Astrocyte (in vitro differentiated cells and primary cell): ENCODE measurements around the gene TRPV2. TPM values are rescaled to one million over a fixed set of nuclear protein-coding genes. Genes with fewer than 3 reads are reported as not detected.

Experiments
- DNase-seq: peaks from one replicate; pipeline ENCODE4 v3.0.0-alpha.2; 2010; ENCODE audit warnings: low read depth
- FAIRE-seq: peaks from 2 replicates; lab custom pipeline; 2011; peaks lifted over from hg19 to GRCh38; lab: Jason Lieb, UNC
- H2AFZ ChIP-seq: 2 replicates; pipeline ENCODE4 v1.6.0; 2012; ENCODE audit warnings: low read depth, low read length, inconsistent platforms
- H3K27ac ChIP-seq: 2 replicates; pipeline ENCODE4 v1.5.1; 2011; ENCODE audit warnings: low read depth, low read length, inconsistent platforms
- H3K27me3 ChIP-seq: 2 replicates; pipeline ENCODE4 v1.6.0; 2011; ENCODE audit warnings: low read length, inconsistent platforms; ENCODE audit not compliant: insufficient read depth
- H3K36me3 ChIP-seq: 2 replicates; pipeline ENCODE4 v1.5.1; 2011; ENCODE audit warnings: low read length, inconsistent platforms; ENCODE audit not compliant: insufficient read depth
- H3K4me1 ChIP-seq: 2 replicates; pipeline ENCODE4 v1.5.1; 2011; ENCODE audit warnings: low read length, inconsistent platforms; ENCODE audit not compliant: insufficient read depth
- H3K4me2 ChIP-seq: 2 replicates; pipeline ENCODE4 v1.6.0; 2012; ENCODE audit warnings: low read length, inconsistent platforms
- H3K4me3 ChIP-seq: 2 replicates; pipeline ENCODE4 v1.5.1; 2011; ENCODE audit warnings: low read depth, mild to moderate bottlenecking, low read length, inconsistent platforms; ENCODE audit not compliant: insufficient read depth
- H3K79me2 ChIP-seq: 2 replicates; pipeline ENCODE4 v1.6.0; 2012; ENCODE audit warnings: mild to moderate bottlenecking, low read length, inconsistent platforms; ENCODE audit not compliant: insufficient read depth
- H3K9ac ChIP-seq: 2 replicates; pipeline ENCODE4 v1.6.0; 2012; ENCODE audit warnings: mild to moderate bottlenecking, low read length, inconsistent platforms
- H3K9me3 ChIP-seq: 2 replicates; pipeline ENCODE4 v1.5.1; 2012; ENCODE audit warnings: low read depth, mild to moderate bottlenecking, low read length, inconsistent platforms; ENCODE audit not compliant: insufficient read depth
- H4K20me1 ChIP-seq: 2 replicates; pipeline ENCODE4 v1.6.0; 2012; ENCODE audit warnings: low read length, inconsistent platforms; ENCODE audit not compliant: insufficient read depth
- H3K27ac Mint-ChIP-seq: one replicate; pipeline ENCODE4 v1.8.0; 2021; ENCODE audit warnings: mild to moderate bottlenecking, mixed read lengths; ENCODE audit not compliant: unreplicated experiment
- H3K27me3 Mint-ChIP-seq: one replicate; pipeline ENCODE4 v1.8.0; 2021; ENCODE audit warnings: low read depth, mixed read lengths; ENCODE audit not compliant: unreplicated experiment
- H3K36me3 Mint-ChIP-seq: one replicate; pipeline ENCODE4 v1.8.0; 2021; ENCODE audit warnings: low read depth, mixed read lengths; ENCODE audit not compliant: unreplicated experiment
- H3K4me1 Mint-ChIP-seq: one replicate; pipeline ENCODE4 v1.8.0; 2021; ENCODE audit warnings: low read depth, mixed read lengths; ENCODE audit not compliant: unreplicated experiment
- H3K4me3 Mint-ChIP-seq: one replicate; pipeline ENCODE4 v1.8.0; 2021; ENCODE audit warnings: mild to moderate bottlenecking, moderate library complexity, mixed read lengths; ENCODE audit not compliant: unreplicated experiment
- H3K9me3 Mint-ChIP-seq: one replicate; pipeline ENCODE4 v1.8.0; 2021; ENCODE audit warnings: mild to moderate bottlenecking, mixed read lengths; ENCODE audit not compliant: unreplicated experiment
- CTCF ChIP-seq: IDR thresholded peaks from 2 replicates; pipeline ENCODE4 v1.5.1; 2011; ENCODE audit warnings: low read depth, mild to moderate bottlenecking, inconsistent platforms, low read length, moderate library complexity; ENCODE audit not compliant: insufficient read depth
- EZH2 ChIP-seq: IDR thresholded peaks from 2 replicates; pipeline ENCODE4 v1.6.1; 2012; ENCODE audit warnings: mild to moderate bottlenecking, low read length, inconsistent platforms; ENCODE audit not compliant: insufficient read depth
- total RNA-seq: library from RNA; stranded (reverse); gene quantifications from 2 replicates; pipeline ENCODE4 v1.2.1, GENCODE V29; 2021

TRPV2 gene
- total RNA-seq, 1 donor from 2014 or later, result 0.86 TPM

DNA sequence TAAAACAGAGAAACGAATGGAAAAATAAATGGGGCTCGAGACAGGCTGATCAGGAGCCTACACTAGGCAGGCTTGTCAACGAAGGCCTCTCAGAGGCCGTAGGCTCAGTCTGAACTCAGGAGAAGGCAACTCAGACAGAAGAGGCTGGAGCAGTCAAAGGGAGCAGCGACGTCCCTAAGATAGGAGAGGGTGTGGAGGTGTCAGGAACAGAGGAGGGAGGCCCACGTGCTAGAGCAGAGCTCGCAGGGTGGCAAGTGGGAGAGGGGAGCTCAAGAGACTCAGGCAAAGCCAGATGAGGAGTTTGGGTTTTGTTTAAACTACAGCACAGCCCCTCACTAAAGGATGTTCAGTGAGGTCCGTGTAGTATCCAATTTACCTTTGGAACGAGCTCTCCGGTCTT is 43.9 kb downstream of the TRPV2 start:
- Histone ChIP-seq H3K36me3 (no peaks in the 10 kb centered on the region), H3K27ac (no peak overlapping the region), H3K4me2 (no peak overlapping the region), H4K20me1 (no peaks in the 10 kb centered on the region), H3K9me3 (no peaks in the 10 kb centered on the region), H3K4me1 (peaks cover 7% of the 10 kb centered on the region), H3K9ac (no peak overlapping the region), H2AFZ (no peak overlapping the region), H3K4me3 (no peak overlapping the region), H3K79me2 (no peaks in the 10 kb centered on the region), H3K27me3 (no peaks in the 10 kb centered on the region)
- DNase-seq (no peak), FAIRE-seq (no peak)
- H3K27me3 Mint-ChIP-seq, result peaks cover 2% of the 10 kb centered on the region
- H3K27ac Mint-ChIP-seq, result no peak overlapping the region
- no peak for TF ChIP-seq CTCF
- TF ChIP-seq EZH2, result no peak
- H3K4me1 Mint-ChIP-seq, result no peaks in the 10 kb centered on the region
- H3K9me3 Mint-ChIP-seq, result no peaks in the 10 kb centered on the region
- H3K4me3 Mint-ChIP-seq, result no peak overlapping the region
- H3K36me3 Mint-ChIP-seq, result peaks cover 16% of the 10 kb centered on the region

GRCh38 chr17:16459855-16460550 is 44.6 kb downstream of the TRPV2 start:
- H3K4me2 ChIP-seq, result no peak overlapping the region

More at GRCh38 chr17:16459855-16460550, 44.6 kb downstream of the TRPV2 start:
- H3K79me2 ChIP-seq, result no peaks in the 10 kb centered on the region
- H3K4me1 ChIP-seq, result peaks cover 7% of the 10 kb centered on the region
- no peaks in the 10 kb centered on the region for H3K27me3 ChIP-seq
- Mint-ChIP-seq H3K9me3 (no peaks in the 10 kb centered on the region), H3K4me1 (no peaks in the 10 kb centered on the region), H3K36me3 (peaks cover 16% of the 10 kb centered on the region), H3K27me3 (peaks cover 2% of the 10 kb centered on the region), H3K4me3 (no peak overlapping the region), H3K27ac (no peak overlapping the region)
- no peak overlapping the region for H3K4me3 ChIP-seq
- H2AFZ ChIP-seq, result no peak overlapping the region
- no peak overlapping the region for H3K27ac ChIP-seq
- no peak for FAIRE-seq
- no peaks in the 10 kb centered on the region for H4K20me1 ChIP-seq
- H3K36me3 ChIP-seq, result no peaks in the 10 kb centered on the region
- TF ChIP-seq EZH2 (no peak), CTCF (no peak)
- DNase-seq, result no peak
- H3K9me3 ChIP-seq, result no peaks in the 10 kb centered on the region
- no peak overlapping the region for H3K9ac ChIP-seq
